SK-N-SH (cell line): ENCODE data around the gene BAIAP2L2. TPM values are rescaled to one million over a fixed set of nuclear protein-coding genes. Genes with fewer than 3 reads are reported as not detected.

Experiments used
- CTCF ChIA-PET: fragments of 300-600, 350-600 bp; formaldehyde crosslinking; extraction: SDS; loops from one replicate; lab custom pipeline; 2021; lab: Yijun Ruan, JAX
- POLR2A ChIA-PET: fragments of 350-600 bp; sonication (Branson Sonifier 250); formaldehyde crosslinking; extraction: SDS; loops from one replicate; lab custom pipeline; 2020; ENCODE audit warnings: antibody characterized with exemption, inconsistent platforms; lab: Yijun Ruan, JAX
- DNase-seq: peaks from one replicate; pipeline ENCODE4 v3.0.0; 2012
- H2AFZ ChIP-seq: fragments of 200-600 bp; sonication (generic); 2 replicates; pipeline ENCODE4 v1.8.1; 2016; ENCODE audit warnings: antibody characterized with exemption, mild to moderate bottlenecking, low read depth
- H3F3A ChIP-seq: fragments of 200-600 bp; sonication (generic); replicated peaks from 2 replicates; pipeline ENCODE3; 2016; ENCODE audit warnings: antibody characterized with exemption, mild to moderate bottlenecking; ENCODE audit not compliant: insufficient read depth
- H3K27ac ChIP-seq, 2 experiments: fragments of 200-500 bp in 1 of 2; fragments of 200-600 bp in 1 of 2; sonication (Bioruptor generic) in 1 of 2; sonication (generic), shearing (Covaris generic) in 1 of 2; 2 replicates each; pipeline versions ENCODE4 v1.5.1 to v1.6.1; 2014 to 2016; ENCODE audit warnings: low read depth in 2 of 2, inconsistent platforms in 1 of 2, low read length in 1 of 2, mild to moderate bottlenecking in 1 of 2, mixed read lengths in 1 of 2
- H3K27me3 ChIP-seq: fragments of 200-600 bp; sonication (generic), shearing (Covaris generic); 2 replicates; pipeline ENCODE4 v1.6.1; 2016; ENCODE audit warnings: mixed run types; ENCODE audit not compliant: insufficient read depth
- H3K36me3 ChIP-seq, 2 experiments: fragments of 200-500 bp in 1 of 2; fragments of 200-600 bp in 1 of 2; sonication (Bioruptor generic) in 1 of 2; sonication (generic) in 1 of 2; replicated peaks in 1 of 2; 2 replicates each; pipeline versions ENCODE3 to v1.5.1; 2014 to 2016; ENCODE audit warnings: low read length in 1 of 2, mild to moderate bottlenecking in 1 of 2; ENCODE audit not compliant: insufficient read depth in 2 of 2, control insufficient read depth in 1 of 2
- H3K4me1 ChIP-seq, 2 experiments: fragments of 200-500 bp in 1 of 2; fragments of 200-600 bp in 1 of 2; sonication (Bioruptor generic) in 1 of 2; sonication (generic), shearing (Covaris generic) in 1 of 2; 2 replicates each; pipeline versions ENCODE4 v1.5.1 to v1.6.1; 2014 to 2016; ENCODE audit warnings: low read depth in 1 of 2, low read length in 1 of 2, mixed run types in 1 of 2; ENCODE audit not compliant: insufficient read depth in 2 of 2, control insufficient read depth in 1 of 2
- H3K4me2 ChIP-seq: fragments of 200-600 bp; sonication (generic), shearing (Covaris generic); 2 replicates; pipeline ENCODE4 v1.6.1; 2017; ENCODE audit warnings: mixed run types
- H3K4me3 ChIP-seq, 2 experiments: fragments of 200-500 bp in 1 of 2; fragments of 200-600 bp in 1 of 2; sonication (Bioruptor generic) in 1 of 2; sonication (generic), shearing (Covaris generic) in 1 of 2; 2 replicates each; pipeline versions ENCODE4 v1.5.1 to v1.8.1; 2014 to 2016; ENCODE audit warnings: low read depth in 2 of 2, inconsistent platforms in 1 of 2, low read length in 1 of 2, mild to moderate bottlenecking in 1 of 2, mixed read lengths in 1 of 2, moderate library complexity in 1 of 2
- H3K79me2 ChIP-seq: fragments of 200-600 bp; sonication (generic); 2 replicates; pipeline ENCODE4 v1.8.1; 2017; ENCODE audit warnings: mild to moderate bottlenecking; ENCODE audit not compliant: insufficient read depth
- H3K9ac ChIP-seq: fragments of 200-600 bp; sonication (generic); 2 replicates; pipeline ENCODE4 v1.6.1; 2017; ENCODE audit warnings: mixed run types
- H3K9me2 ChIP-seq: fragments of 200-600 bp; sonication (generic); 2 replicates; pipeline ENCODE4 v1.6.1; 2017; ENCODE audit warnings: mixed run types
- H3K9me3 ChIP-seq: fragments of 200-600 bp; sonication (generic); 2 replicates; pipeline ENCODE4 v1.6.1; 2017; ENCODE audit warnings: mixed run types, mild to moderate bottlenecking, moderate library complexity
- H4K20me1 ChIP-seq: fragments of 200-600 bp; sonication (generic); 2 replicates; pipeline ENCODE4 v1.6.1; 2017; ENCODE audit warnings: mild to moderate bottlenecking, mixed run types; ENCODE audit not compliant: insufficient read depth
- CHD2 ChIP-seq: fragments of 150-350 bp; IDR thresholded peaks from 2 replicates; pipeline ENCODE4 v1.6.1; 2018; ENCODE audit warnings: low read length; ENCODE audit not compliant: partially characterized antibody
- ELF1 ChIP-seq: IDR thresholded peaks from 2 replicates; pipeline ENCODE4 v1.4.0; 2012
- EZH2phosphoT487 ChIP-seq: fragments of 200-600 bp; sonication (generic); IDR thresholded peaks from 2 replicates; pipeline ENCODE4 v1.6.1; 2017; ENCODE audit warnings: low read depth, mixed run types, mild to moderate bottlenecking, antibody characterized with exemption, moderate library complexity, borderline replicate concordance
- GABPA ChIP-seq: IDR thresholded peaks from 2 replicates; pipeline ENCODE4 v1.4.0; 2012; ENCODE audit warnings: low read depth, mild to moderate bottlenecking
- JUND ChIP-seq: IDR thresholded peaks from 2 replicates; pipeline ENCODE4 v1.4.0; 2012
- PBX3 ChIP-seq: IDR thresholded peaks from 2 replicates; pipeline ENCODE4; 2012
- RFX5 ChIP-seq: IDR thresholded peaks from 2 replicates; pipeline ENCODE4 v1.6.1; 2012; ENCODE audit warnings: mild to moderate bottlenecking, improper control_type of control experiment, low read length
- RXRA ChIP-seq: IDR thresholded peaks from 2 replicates; pipeline ENCODE4 v1.4.0; 2012; ENCODE audit warnings: low read depth, mild to moderate bottlenecking, borderline replicate concordance
- SIN3A ChIP-seq: IDR thresholded peaks from 2 replicates; pipeline ENCODE4 v1.6.1; 2012; ENCODE audit warnings: low read depth, mild to moderate bottlenecking, low read length, moderate library complexity, borderline replicate concordance
- TAF1 ChIP-seq: IDR thresholded peaks from 2 replicates; pipeline ENCODE4 v1.6.1; 2012; ENCODE audit warnings: low read depth, mild to moderate bottlenecking, low read length, moderate library complexity, borderline replicate concordance
- YY1 ChIP-seq: IDR thresholded peaks from 2 replicates; pipeline ENCODE4 v1.4.0; 2012; ENCODE audit warnings: low read depth, mild to moderate bottlenecking
- WGBS: methylation state at CpG from one replicate; pipeline ENCODE4 v1.1.6; 2017; ENCODE audit warnings: low lambda C conversion rate; 5-methylcytosine and 5-hydroxymethylcytosine counted together
- polyA plus RNA-seq, 3 experiments: library from polyadenylated mRNA; depleted of rRNA; stranded (reverse); fragments of >200 nt; gene quantifications; 2 replicates each; pipeline ENCODE4 v1.2.3, GENCODE V29; 2012
- TF ChIP-seq, protein P1 (sequence below): fragments of 200-600 bp; sonication (generic); IDR thresholded peaks from 2 replicates; pipeline ENCODE4 v1.6.1; 2017; ENCODE audit warnings: antibody characterized with exemption, mild to moderate bottlenecking, moderate library complexity

The BAIAP2L2 gene
- polyA plus RNA-seq, 1 of the 3 experiments (the other 2 are of a cell fraction): 0.16 TPM

- TF ChIP-seq, protein P1, sequence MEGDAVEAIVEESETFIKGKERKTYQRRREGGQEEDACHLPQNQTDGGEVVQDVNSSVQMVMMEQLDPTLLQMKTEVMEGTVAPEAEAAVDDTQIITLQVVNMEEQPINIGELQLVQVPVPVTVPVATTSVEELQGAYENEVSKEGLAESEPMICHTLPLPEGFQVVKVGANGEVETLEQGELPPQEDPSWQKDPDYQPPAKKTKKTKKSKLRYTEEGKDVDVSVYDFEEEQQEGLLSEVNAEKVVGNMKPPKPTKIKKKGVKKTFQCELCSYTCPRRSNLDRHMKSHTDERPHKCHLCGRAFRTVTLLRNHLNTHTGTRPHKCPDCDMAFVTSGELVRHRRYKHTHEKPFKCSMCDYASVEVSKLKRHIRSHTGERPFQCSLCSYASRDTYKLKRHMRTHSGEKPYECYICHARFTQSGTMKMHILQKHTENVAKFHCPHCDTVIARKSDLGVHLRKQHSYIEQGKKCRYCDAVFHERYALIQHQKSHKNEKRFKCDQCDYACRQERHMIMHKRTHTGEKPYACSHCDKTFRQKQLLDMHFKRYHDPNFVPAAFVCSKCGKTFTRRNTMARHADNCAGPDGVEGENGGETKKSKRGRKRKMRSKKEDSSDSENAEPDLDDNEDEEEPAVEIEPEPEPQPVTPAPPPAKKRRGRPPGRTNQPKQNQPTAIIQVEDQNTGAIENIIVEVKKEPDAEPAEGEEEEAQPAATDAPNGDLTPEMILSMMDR: no peak
Measured at GRCh38 chr22:38062791-38063190, 47.7 kb downstream of the BAIAP2L2 start (continued).

DNA sequence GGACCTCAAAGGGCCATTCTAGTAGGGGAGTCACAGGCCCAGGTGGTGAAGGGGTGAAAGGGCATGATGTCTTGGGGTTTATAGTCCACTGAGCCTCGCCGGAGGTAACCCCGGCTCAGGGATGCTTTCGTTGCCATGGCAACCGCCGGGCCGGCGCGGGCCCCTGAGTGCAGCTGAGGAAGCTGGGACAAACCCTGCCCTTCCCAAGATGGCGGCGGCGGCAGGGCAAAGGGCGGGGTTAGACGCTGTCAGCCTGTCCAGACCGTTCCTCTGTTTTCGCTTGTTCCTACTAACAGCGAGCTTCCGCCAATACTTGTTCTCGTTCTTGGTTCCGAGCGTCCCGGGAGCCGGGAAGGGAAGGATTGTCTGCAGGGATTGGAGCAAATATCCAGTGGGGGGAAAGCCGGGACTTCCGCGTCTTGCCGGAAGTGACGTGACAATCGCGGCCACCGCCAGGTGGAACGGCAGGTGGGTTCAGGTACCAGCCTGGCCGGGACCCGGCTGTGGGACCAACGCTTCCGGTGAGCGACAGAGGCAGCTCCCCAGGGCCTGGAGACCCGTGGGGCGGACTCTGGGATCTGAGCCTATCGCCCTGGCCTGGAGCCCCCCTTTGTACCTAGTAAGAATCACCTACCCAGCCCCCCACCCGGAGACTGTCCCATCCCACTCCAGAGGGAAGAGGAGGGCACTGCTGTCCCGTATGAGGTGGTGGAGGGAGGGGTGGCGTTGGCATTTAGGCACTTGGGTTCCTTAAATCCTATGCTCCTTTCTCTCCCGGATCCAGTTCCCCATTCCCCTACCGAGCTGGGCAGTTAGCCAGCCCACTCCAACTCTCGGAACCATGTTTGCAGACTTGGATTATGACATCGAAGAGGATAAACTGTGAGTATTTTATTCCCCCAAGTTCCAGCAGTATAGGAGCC, 53.3 kb downstream of the BAIAP2L2 start, which contains the start of gene PICK1:
TSS of gene PICK1 (plus strand) at position 436 of the 923 bp plus-strand sequence. CDS start at position 842, 406 bp downstream.
- Histone ChIP-seq H3K4me1 (peaks cover 0 to 12% of the 10 kb centered on the region in 2 experiments; a peak in 1 of 4 replicates), H3K9ac (peak within 1 kb of the TSS; percentile 65), H2AFZ (peak within 1 kb of the TSS; percentile 84), H3F3A (no peaks in the 10 kb centered on the region), H3K9me2 (no peaks in the 10 kb centered on the region), H3K4me3 (peak within 1 kb of the TSS; percentile 62 to 64), H4K20me1 (no peaks in the 10 kb centered on the region), H3K9me3 (no peaks in the 10 kb centered on the region), H3K4me2 (peak within 1 kb of the TSS; percentile 70), H3K27me3 (no peaks in the 10 kb centered on the region), H3K36me3 (peaks cover 0 to 5% of the 10 kb centered on the region in 2 experiments), H3K79me2 (no peaks in the 10 kb centered on the region), H3K27ac (peak within 1 kb of the TSS; percentile 48 to 82)
- DNase-seq: peak; percentile 89
- POLR2A ChIA-PET: no interaction called here
- 3% methylated on average over 7 of the region's 47 CpGs for WGBS
- peak; percentile 36; the same call in 1 of the 2 replicates for TF ChIP-seq TAF1
- TF ChIP-seq CHD2: no peak
- TF ChIP-seq SIN3A: peak; percentile 32; the same call in 1 of the 2 replicates
- peak; percentile 34; the same call in 1 of the 2 replicates for TF ChIP-seq PBX3
- TF ChIP-seq ELF1: peak; percentile 83
- peak; percentile 57; the same call in 1 of the 2 replicates for TF ChIP-seq RFX5
- TF ChIP-seq JUND: no peak
- TF ChIP-seq EZH2phosphoT487: no peak
- no peak for TF ChIP-seq RXRA
- TF ChIP-seq GABPA: peak; percentile 83
- TF ChIP-seq YY1: peak; percentile 94
- CTCF ChIA-PET: no interaction called here
